ENCODE data around the gene ID3. TPM values are rescaled to one million over a fixed set of nuclear protein-coding genes. Genes with fewer than 3 reads are reported as not detected.

Gene ID3
- total RNA-seq, 1 donor from 2014 or later: 487 TPM

- Mint-ChIP-seq H3K9me3 (peaks cover 5% of the 10 kb centered on the region), H3K36me3 (no peaks in the 10 kb centered on the region), H3K4me1 (peaks cover 45% of the 10 kb centered on the region), H3K27ac (peak overlapping the region; percentile 99), H3K4me3 (peak overlapping the region; percentile 26), H3K27me3 (ENCODE audit: low read depth) (no peaks in the 10 kb centered on the region)
- TF ChIP-seq, protein P1, sequence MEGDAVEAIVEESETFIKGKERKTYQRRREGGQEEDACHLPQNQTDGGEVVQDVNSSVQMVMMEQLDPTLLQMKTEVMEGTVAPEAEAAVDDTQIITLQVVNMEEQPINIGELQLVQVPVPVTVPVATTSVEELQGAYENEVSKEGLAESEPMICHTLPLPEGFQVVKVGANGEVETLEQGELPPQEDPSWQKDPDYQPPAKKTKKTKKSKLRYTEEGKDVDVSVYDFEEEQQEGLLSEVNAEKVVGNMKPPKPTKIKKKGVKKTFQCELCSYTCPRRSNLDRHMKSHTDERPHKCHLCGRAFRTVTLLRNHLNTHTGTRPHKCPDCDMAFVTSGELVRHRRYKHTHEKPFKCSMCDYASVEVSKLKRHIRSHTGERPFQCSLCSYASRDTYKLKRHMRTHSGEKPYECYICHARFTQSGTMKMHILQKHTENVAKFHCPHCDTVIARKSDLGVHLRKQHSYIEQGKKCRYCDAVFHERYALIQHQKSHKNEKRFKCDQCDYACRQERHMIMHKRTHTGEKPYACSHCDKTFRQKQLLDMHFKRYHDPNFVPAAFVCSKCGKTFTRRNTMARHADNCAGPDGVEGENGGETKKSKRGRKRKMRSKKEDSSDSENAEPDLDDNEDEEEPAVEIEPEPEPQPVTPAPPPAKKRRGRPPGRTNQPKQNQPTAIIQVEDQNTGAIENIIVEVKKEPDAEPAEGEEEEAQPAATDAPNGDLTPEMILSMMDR (IDR thresholded peaks at IDR 0.05; ENCODE audit: unreplicated experiment): no peak
- DNase-seq (ENCODE audit: low spot score in 2 of 2, unreplicated experiment in 2 of 2): no peak
These were observed 10.8 kb upstream of the ID3 start for GRCh38 chr1:23570001-23570691.

DNA sequence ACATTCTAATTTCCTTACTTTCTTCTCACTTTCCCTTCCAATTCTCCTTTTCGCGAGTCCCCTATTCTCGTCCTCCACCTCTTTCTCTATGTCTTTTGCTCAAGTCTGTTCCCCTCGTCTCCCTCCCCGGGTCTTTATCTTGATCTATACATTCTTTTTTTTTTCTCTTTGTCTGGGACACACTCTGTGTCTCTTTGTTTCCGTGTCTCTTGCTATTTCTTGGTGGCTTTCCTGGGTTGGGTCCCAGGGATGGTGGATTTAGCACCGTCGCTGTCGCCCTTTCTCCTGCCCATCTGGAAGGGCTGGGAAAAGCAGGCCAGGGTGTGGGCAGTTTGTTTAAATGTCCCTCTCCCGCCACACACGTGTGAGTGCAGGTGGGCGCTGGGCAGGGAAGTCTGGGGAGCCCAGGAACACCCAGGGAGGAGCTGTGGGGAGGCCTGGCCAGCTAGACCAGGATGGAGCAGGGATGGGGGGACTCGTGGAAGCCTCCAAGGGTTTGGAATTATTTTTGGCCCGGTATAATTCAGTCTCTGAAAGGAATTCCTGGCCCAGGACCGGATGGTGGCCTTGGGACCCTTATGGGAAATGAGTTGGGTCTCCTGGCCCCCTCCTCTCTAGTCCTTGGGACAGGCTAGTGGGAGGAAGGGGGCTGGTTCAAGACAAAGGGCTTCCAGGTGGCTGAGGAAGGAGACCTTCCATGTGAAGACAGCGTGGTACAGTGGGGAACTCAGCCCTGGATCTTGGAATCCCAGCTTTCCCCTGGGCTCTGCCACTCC is 9.5 kb upstream of the ID3 start:
- no peaks in the 10 kb centered on the region for H3K9me3 Mint-ChIP-seq
- no peaks in the 10 kb centered on the region for H3K27me3 Mint-ChIP-seq (ENCODE audit: low read depth)
- H3K4me1 Mint-ChIP-seq: peaks cover 49% of the 10 kb centered on the region
- TF ChIP-seq, protein P1 (IDR thresholded peaks at IDR 0.05; ENCODE audit: unreplicated experiment): no peak
- H3K27ac Mint-ChIP-seq: peak overlapping the region; percentile 99
- DNase-seq (ENCODE audit: low spot score in 2 of 2, unreplicated experiment in 2 of 2): no peak
- H3K4me3 Mint-ChIP-seq: peak overlapping the region; percentile 77
- H3K36me3 Mint-ChIP-seq: no peaks in the 10 kb centered on the region

DNA sequence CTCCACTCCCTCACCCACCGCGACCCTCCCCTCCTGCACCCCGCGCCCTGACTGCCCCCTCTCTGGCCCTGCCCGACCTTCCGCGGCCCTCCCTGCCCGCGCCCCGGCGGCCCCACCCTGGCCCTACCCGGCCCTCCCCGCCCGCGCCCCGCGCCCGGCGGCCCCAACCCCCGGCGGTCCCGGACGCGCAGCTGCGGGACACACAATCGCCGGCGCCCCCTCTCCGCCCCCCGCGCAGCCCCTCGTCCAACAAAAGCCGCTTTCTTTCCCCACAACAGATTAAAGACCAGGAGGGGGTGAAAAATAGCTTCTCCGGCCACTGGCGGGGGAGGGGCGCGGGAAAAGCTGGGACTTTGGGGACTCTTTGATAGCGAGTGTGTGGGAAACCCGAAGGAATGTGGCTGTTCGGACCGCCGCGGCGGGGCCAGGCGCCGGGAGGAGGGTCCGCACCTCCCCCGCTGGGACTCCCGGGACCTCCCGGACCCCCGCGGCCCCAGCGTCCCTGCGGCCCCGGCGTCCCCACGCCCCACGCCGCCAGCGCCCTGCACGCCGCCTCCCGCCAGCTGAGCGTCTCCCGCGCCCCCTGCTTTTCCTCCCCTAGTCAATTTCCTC is 8.8 kb upstream of the ID3 start:
- TF ChIP-seq, protein P1 (IDR thresholded peaks at IDR 0.05; ENCODE audit: unreplicated experiment): no peak
- Mint-ChIP-seq H3K4me1 (peaks cover 56% of the 10 kb centered on the region), H3K4me3 (peak overlapping the region; percentile 77), H3K9me3 (no peaks in the 10 kb centered on the region), H3K27me3 (ENCODE audit: low read depth) (no peaks in the 10 kb centered on the region), H3K36me3 (no peaks in the 10 kb centered on the region), H3K27ac (peak overlapping the region; percentile 100)
- DNase-seq (ENCODE audit: low spot score in 2 of 2, unreplicated experiment in 2 of 2): peak in 1 of 2 experiments; percentile 68

DNA sequence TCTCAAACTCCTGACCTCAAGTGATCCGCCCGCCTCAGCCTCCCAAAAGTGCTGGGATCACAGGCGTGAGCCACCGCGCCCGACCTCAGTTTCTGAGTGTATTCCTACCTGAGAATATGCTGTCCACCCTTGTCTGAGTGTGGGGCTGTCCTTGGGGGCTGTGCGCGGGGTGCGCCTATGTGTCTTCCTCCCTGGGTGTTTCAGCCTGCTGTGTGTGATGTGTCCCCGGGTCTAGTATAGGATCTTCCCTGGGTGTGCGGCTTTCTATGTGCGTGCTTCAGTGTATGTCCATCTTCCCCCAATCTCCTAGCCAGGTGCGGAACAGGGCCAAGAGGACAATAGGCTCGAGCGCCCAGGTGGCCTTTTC is 8.3 kb upstream of the ID3 start:
- H3K9me3 Mint-ChIP-seq: no peaks in the 10 kb centered on the region
- peak overlapping the region; percentile 66 for H3K4me3 Mint-ChIP-seq
- DNase-seq (ENCODE audit: low spot score in 2 of 2, unreplicated experiment in 2 of 2): no peak
- peaks cover 59% of the 10 kb centered on the region for H3K4me1 Mint-ChIP-seq
- TF ChIP-seq, protein P1 (IDR thresholded peaks at IDR 0.05; ENCODE audit: unreplicated experiment): no peak
- no peaks in the 10 kb centered on the region for H3K36me3 Mint-ChIP-seq
- no peaks in the 10 kb centered on the region for H3K27me3 Mint-ChIP-seq (ENCODE audit: low read depth)
- H3K27ac Mint-ChIP-seq: peak overlapping the region; percentile 100

DNA sequence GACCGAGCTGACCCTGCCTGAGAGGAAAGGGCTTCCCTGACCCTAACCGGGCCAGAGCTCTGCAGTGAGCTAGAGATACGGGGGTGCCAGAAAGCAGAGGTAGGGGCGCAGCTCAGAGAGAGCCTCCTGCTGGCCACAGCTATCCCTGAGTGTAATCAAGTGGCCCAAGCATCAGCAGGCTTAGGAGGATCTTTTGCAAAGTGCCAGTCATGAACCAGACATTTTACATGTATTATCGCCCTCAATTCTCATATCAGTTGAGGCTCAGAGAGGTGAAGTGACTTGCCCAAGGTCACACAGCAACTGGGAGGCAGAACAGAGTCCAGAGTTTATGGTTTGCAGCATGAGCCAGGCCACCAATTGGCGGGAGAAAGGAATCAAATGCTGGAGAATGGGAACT is 7.0 kb upstream of the ID3 start:
- TF ChIP-seq, protein P1 (IDR thresholded peaks at IDR 0.05; ENCODE audit: unreplicated experiment): no peak
- Mint-ChIP-seq H3K4me3 (peak overlapping the region; percentile 48), H3K4me1 (peaks cover 71% of the 10 kb centered on the region), H3K9me3 (no peaks in the 10 kb centered on the region), H3K36me3 (no peaks in the 10 kb centered on the region), H3K27me3 (ENCODE audit: low read depth) (no peaks in the 10 kb centered on the region), H3K27ac (peak overlapping the region; percentile 100)
- no peak for DNase-seq (ENCODE audit: low spot score in 2 of 2, unreplicated experiment in 2 of 2)
